ENCODE data around the gene LIPC.

The LIPC gene

DNA sequence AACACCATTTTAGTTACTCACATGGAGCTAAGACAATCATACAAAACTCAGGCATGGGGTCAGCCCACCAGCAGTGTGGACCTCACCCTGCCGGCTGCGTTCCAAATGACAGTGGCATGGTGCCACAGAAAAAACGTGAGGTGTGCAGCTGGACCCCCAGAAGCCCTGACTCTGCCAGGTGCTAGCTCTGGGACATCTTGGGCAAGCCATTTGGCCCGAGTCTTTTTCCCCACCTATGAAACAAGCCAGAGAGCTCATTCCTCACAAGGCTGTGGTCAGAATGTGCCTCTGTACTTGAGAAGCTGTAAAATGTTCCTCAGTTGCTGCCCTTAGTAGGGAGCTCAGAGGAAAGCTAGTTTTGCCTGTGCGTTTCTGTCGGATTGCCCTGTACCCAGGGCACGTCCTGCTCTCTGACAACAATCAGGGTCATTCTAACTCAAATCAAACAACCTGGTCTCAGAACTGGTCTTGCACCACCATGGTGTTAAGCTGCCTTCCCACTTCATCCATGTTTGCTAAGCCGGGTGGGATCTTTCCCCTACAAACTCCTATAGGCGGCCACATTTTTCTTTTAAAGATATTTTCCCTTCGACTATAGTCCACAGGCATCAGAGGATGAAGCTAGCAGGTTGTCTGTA is 44.9 kb downstream of the LIPC start:
- no peak for DNase-seq (ENCODE audit: low read depth, low spot score)
- CTCF ChIA-PET = interaction anchor here (1.5 kb wide), 1 partner anchor 248 kb away, joined by 6 read pairs; no protein-coding TSS in a partner anchor
- POLR2A ChIA-PET = no interaction called here
- no peak overlapping the region for H3K4me3 ChIP-seq (ENCODE audit: low read depth, low read length)
- no peak for TF ChIP-seq CTCF (IDR thresholded peaks at IDR 0.05; ENCODE audit: insufficient read depth, low read length, missing control alignments)

DNA sequence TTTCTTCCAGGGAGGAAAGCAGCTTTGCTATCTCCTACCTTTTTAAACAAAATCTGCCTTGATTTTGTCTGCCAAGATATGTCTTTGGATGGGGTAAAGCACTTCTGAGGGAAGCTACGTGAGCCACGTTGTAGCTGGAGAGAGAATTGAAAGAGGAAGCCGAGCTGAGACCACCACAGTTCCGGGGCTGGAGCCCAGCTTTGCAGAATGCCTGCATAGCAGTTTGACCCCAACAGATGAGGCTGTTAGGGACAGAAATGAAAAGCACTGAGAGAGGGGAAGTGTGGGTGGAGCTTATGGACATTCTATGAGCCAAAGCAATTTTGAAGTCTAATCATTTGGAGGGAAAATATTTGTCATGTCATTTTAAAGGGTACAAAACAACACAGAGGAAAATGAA is 45.4 kb downstream of the LIPC start:
- ChIA-PET POLR2A (no interaction called here), CTCF (interaction anchor here (0.8 to 1.5 kb wide), 2 partner anchors 10 to 249 kb away, joined by 3 to 6 read pairs; no protein-coding TSS in a partner anchor)
- H3K4me3 ChIP-seq (ENCODE audit: low read depth, low read length) = no peak overlapping the region
- TF ChIP-seq CTCF (IDR thresholded peaks at IDR 0.05; ENCODE audit: insufficient read depth, low read length, missing control alignments) = no peak
- no peak for DNase-seq (ENCODE audit: low read depth, low spot score)

DNA sequence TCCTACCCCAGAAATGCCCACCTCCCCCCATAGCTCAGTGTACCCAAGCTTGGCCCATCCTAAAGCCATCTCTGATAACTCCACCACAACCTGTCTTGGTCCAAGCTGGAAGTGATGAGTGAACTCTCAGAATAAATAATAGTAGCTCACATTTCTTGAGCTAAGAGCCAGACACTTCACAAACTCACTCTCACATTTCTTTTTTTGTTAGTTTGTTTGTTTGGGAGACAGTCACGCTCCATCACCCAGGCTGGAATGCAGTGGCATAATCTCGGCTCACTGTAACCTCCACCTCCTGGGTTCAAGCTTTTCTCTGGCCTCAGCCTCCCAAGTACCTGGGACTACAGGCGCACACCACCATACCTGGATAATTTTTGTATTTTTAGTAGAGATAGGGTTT is 46.2 kb downstream of the LIPC start:
- ChIA-PET CTCF (interaction anchor here (1.1 kb wide), 1 partner anchor 8 kb away, joined by 4 read pairs; no protein-coding TSS in a partner anchor), POLR2A (interaction anchor here (1.2 kb wide), 1 partner anchor 23 kb away, joined by 3 read pairs; no protein-coding TSS in a partner anchor)
- no peak for TF ChIP-seq CTCF (IDR thresholded peaks at IDR 0.05; ENCODE audit: insufficient read depth, low read length, missing control alignments)
- DNase-seq (ENCODE audit: low read depth, low spot score) = no peak
- H3K4me3 ChIP-seq (ENCODE audit: low read depth, low read length) = no peak overlapping the region

DNA sequence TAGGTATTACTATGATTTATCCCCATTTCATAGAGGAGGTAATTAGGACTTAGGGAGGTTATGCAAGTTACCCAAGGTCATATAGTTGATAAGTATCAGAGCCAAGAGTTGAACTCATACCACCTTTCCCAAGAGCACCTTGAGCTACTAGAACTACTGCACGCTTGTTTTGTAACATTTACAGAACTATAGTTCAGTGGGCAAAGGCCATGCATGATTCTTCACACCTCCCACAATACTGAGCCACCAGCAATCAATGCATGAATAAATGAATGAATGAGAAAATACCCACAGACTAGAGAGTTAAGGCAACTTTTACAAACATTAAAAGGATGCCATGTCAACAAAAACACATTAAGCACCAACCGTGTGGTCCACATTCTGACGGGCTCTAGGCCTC is 46.8 kb downstream of the LIPC start:
- POLR2A ChIA-PET = interaction anchor here (1.2 kb wide), 1 partner anchor 23 kb away, joined by 3 read pairs; no protein-coding TSS in a partner anchor
- no peak for DNase-seq (ENCODE audit: low read depth, low spot score)
- CTCF ChIA-PET = interaction anchor here (1.1 kb wide), 1 partner anchor 8 kb away, joined by 4 read pairs; no protein-coding TSS in a partner anchor
- H3K4me3 ChIP-seq (ENCODE audit: low read depth, low read length) = no peak overlapping the region
- no peak for TF ChIP-seq CTCF (IDR thresholded peaks at IDR 0.05; ENCODE audit: insufficient read depth, low read length, missing control alignments)

DNA sequence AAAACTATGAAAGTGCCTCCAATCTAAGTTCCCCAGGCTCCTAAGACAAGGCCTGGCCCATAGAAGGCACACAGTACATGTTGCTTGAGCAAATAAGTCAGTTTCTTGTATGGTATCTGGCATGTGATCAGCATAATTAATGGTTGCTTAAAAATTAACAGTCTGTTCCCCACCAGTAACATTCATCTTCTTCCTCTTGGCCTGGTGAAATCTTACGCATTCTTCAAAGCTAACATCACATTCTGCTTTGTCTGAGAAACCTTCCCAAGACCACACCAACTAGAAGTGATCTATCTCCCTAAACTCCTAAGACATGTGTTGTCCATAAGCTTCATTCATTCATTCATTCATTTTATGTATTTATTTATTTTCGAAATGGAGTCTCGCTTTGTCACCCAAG is 48.1 kb downstream of the LIPC start:
- H3K4me3 ChIP-seq (ENCODE audit: low read depth, low read length) = no peak overlapping the region
- CTCF ChIA-PET = no interaction called here
- no peak for DNase-seq (ENCODE audit: low read depth, low spot score)
- POLR2A ChIA-PET = no interaction called here
- TF ChIP-seq CTCF (IDR thresholded peaks at IDR 0.05; ENCODE audit: insufficient read depth, low read length, missing control alignments) = no peak

DNA sequence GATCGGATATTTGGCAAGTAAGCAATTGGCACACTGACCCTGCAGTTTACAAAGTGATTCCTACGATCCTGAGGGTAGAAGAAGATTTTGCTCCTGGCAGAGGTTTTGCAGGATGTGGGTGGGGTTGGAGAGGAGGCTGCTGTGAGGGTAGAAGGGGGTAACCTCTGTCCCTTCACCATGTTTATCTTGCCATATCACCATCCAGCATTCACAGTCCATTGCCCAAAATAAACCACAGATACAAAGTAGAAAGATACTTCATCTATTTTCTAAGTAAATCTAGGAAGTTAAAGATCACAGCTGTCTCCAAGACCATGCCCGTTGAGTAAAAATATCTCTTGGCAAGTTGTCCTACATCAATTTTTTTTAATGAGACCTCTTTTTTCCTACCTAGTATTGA is 51.6 kb downstream of the LIPC start:
- ChIA-PET POLR2A (no interaction called here), CTCF (interaction anchor here (1.0 kb wide), 1 partner anchor 14 kb away, joined by 3 read pairs; no protein-coding TSS in a partner anchor)
- no peak for TF ChIP-seq CTCF (IDR thresholded peaks at IDR 0.05; ENCODE audit: insufficient read depth, low read length, missing control alignments)
- H3K4me3 ChIP-seq (ENCODE audit: low read depth, low read length) = no peak overlapping the region
- no peak for DNase-seq (ENCODE audit: low read depth, low spot score)

All from AG04449 (cell line).